WTC11 (cell line): Measurements from ENCODE around the gene URM1.

ENCODE experiments used
- ATF2 ChIP-seq: sonication (generic); formaldehyde crosslinking; IDR thresholded peaks from 2 replicates; pipeline ENCODE4 v1.8.1; 2022; ENCODE audit warnings: low read depth, missing genetic modification reagents, borderline replicate concordance
- CREM ChIP-seq: sonication (generic); formaldehyde crosslinking; IDR thresholded peaks from 2 replicates; pipeline ENCODE4 v1.8.1; 2022; ENCODE audit warnings: mild to moderate bottlenecking, missing genetic modification reagents, moderate library complexity
- FOXP1 ChIP-seq: sonication (generic); formaldehyde crosslinking; IDR thresholded peaks from 2 replicates; pipeline ENCODE4 v1.8.0; 2022; ENCODE audit warnings: missing genetic modification reagents, mild to moderate bottlenecking, moderate library complexity, borderline replicate concordance
- MLX ChIP-seq: sonication (generic); formaldehyde crosslinking; IDR thresholded peaks from 2 replicates; pipeline ENCODE4 v1.8.1; 2023; ENCODE audit warnings: mild to moderate bottlenecking, missing genetic modification reagents, moderate library complexity
- MYBL2 ChIP-seq: sonication (generic); formaldehyde crosslinking; IDR thresholded peaks from 2 replicates; pipeline ENCODE4 v1.8.1; 2023; ENCODE audit warnings: mild to moderate bottlenecking, moderate library complexity, missing genetic modification reagents
- OVOL2 ChIP-seq: fragments of 250-450 bp; sonication (Bioruptor Pico); IDR thresholded peaks from 2 replicates; pipeline ENCODE4 v1.9.0; 2021; ENCODE audit warnings: mild to moderate bottlenecking, borderline replicate concordance
- ZMAT4 ChIP-seq: fragments of 250-450 bp; sonication (Bioruptor Pico); IDR thresholded peaks from 2 replicates; pipeline ENCODE4 v1.9.0; 2021; ENCODE audit warnings: mild to moderate bottlenecking
- TF ChIP-seq, protein P1 (sequence below): fragments of 200-600 bp; IDR thresholded peaks from 2 replicates; pipeline ENCODE4 v1.8.0; 2022; ENCODE audit warnings: antibody characterized with exemption
- TF ChIP-seq, protein P2 (sequence below): sonication (generic); formaldehyde crosslinking; conservative IDR thresholded peaks from 2 replicates; pipeline ENCODE4 v1.8.1; 2022; ENCODE audit warnings: mild to moderate bottlenecking, missing genetic modification reagents

DNA sequence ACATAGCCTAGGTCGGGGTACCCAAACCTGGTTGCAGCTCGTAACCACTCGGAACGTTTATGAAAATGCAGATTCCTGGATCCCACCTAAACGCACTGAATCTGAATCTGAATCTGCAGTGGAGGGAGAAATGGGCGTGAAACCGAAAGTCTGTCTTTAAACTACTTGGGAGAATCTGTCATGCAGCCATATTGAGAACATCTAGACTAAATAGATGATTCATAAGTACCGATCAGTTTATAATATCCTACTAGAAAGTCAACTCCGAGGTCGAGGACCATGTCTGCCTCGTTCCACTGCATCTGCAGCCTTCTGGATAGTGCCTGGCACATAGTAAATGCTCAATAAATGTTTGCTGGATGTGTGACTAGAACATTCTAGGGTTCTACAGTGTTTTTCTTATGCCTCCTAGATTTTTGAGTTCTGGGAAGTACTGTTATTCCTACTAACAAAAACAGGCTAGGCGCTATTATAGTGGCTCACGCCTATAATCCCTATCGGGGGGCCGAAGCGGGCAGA is 47.9 kb upstream of the URM1 start:
- TF ChIP-seq MLX (CRISPR knock-in tag) (no peak), ATF2 (no peak), FOXP1 (CRISPR knock-in tag) (no peak), MYBL2 (CRISPR knock-in tag) (no peak), OVOL2 (CRISPR knock-in tag) (no peak), ZMAT4 (CRISPR knock-in tag) (no peak), CREM (CRISPR knock-in tag) (no peak)
- TF ChIP-seq, protein P1, sequence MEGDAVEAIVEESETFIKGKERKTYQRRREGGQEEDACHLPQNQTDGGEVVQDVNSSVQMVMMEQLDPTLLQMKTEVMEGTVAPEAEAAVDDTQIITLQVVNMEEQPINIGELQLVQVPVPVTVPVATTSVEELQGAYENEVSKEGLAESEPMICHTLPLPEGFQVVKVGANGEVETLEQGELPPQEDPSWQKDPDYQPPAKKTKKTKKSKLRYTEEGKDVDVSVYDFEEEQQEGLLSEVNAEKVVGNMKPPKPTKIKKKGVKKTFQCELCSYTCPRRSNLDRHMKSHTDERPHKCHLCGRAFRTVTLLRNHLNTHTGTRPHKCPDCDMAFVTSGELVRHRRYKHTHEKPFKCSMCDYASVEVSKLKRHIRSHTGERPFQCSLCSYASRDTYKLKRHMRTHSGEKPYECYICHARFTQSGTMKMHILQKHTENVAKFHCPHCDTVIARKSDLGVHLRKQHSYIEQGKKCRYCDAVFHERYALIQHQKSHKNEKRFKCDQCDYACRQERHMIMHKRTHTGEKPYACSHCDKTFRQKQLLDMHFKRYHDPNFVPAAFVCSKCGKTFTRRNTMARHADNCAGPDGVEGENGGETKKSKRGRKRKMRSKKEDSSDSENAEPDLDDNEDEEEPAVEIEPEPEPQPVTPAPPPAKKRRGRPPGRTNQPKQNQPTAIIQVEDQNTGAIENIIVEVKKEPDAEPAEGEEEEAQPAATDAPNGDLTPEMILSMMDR, result no peak
- TF ChIP-seq, protein P2, sequence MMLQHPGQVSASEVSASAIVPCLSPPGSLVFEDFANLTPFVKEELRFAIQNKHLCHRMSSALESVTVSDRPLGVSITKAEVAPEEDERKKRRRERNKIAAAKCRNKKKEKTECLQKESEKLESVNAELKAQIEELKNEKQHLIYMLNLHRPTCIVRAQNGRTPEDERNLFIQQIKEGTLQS (CRISPR knock-in tag), result no peak
